SU-DHL-6 (cell line): ENCODE measurements around the gene RASL11B.

Experiments used
- CTCF ChIP-seq: fragments of 200-600 bp; sonication (generic); IDR thresholded peaks from one replicate; pipeline ENCODE4 v1.5.1; 2017; ENCODE audit warnings: antibody characterized with exemption, mild to moderate bottlenecking, low read length, moderate library complexity; ENCODE audit not compliant: insufficient read depth, poor library complexity, severe bottlenecking
- EZH2phosphoT487 ChIP-seq: fragments of 200-600 bp; sonication (generic), shearing (Covaris generic); conservative IDR thresholded peaks from 2 replicates; pipeline ENCODE4 v1.6.1; 2018; ENCODE audit warnings: mild to moderate bottlenecking, antibody characterized with exemption, low read length, moderate library complexity, mixed read lengths

GRCh38 chr4:52861879-52862616 is at the start of gene RASL11B:
- TF ChIP-seq CTCF (no peak), EZH2phosphoT487 (no peak)
